GM21447 (cell line): Measurements from ENCODE around the gene JAK1.
"Not testable (repeated sequence)": the region's sequence is repeated elsewhere in the genome, so short reads cannot be mapped to it uniquely, and the experiment has no call there.

Experiments used
- ATAC-seq: cut with Tn5 transposase; IDR thresholded peaks from one replicate; pipeline ENCODE4 v1.9.1; 2021; ENCODE audit not compliant: unreplicated experiment

The JAK1 gene

GRCh38 chr1:64950284-64950809, 16.0 kb downstream of the JAK1 start:
- ATAC-seq, result no peak

DNA sequence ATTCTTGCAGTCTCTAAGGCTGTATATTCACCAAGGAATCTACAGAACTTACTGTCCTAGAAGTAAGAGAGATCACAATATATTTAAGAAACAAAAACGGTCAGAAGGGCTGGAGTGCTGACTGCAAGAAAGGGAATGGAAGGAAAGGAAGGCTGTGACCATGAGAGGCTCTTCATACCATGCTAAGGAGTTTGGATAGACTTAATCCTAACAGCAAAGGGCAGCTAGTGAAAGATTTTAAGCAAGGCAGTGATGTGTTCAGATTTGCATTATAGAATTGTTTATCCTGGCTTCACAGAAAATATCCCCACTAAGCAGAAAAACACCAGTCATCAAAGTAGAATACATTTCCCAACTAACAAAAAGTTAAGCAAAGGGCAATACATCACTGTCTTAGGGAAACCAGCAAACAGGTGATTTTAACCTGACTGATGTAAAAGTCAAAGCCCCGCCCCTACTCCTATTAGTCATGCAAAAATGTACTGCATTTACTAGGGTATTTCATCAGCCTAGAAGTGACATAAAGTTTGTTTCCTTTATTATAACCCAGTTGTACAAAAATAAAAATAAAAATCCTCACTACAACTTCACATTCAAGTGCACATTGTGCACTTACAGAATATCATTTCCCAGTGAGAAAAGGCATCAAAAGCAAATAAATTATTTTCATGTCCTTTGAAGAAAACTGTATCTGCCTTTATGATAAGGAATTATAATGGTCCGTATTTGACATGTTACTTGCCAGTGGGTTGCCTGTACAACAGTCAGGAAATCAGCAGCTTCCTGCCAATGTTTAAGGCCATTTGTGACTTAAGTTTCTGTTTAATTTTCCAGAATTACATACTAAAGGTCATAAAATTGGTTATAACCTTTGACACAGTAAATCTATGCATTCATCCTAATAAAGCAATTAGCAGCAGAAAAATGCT, 17.2 kb downstream of the JAK1 start:
- ATAC-seq, result no peak

- ATAC-seq, result no peak
These were observed 18.1 kb downstream of the JAK1 start for GRCh38 chr1:64948216-64948615.

DNA sequence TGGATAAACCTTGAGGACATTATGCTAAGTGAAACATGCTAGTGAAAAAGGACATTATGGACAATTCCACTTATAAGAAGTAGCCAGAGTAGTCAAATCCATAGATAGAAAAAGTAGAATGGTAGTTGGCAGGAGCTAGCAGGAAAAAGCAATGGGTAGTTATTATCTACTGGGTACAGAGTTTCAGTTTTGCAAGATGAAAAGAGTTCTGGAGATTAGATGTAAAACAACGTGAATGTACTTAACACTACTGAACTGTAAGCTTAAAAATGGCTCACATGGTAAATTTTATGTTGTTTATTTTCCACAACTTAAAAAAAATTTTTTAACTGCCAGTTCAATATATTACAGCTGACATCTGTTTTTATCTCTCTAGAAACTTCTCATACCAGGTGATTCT, 19.4 kb downstream of the JAK1 start:
- ATAC-seq, result no peak

- no peak for ATAC-seq
These were observed 21.4 kb downstream of the JAK1 start for GRCh38 chr1:64944913-64945312.

DNA sequence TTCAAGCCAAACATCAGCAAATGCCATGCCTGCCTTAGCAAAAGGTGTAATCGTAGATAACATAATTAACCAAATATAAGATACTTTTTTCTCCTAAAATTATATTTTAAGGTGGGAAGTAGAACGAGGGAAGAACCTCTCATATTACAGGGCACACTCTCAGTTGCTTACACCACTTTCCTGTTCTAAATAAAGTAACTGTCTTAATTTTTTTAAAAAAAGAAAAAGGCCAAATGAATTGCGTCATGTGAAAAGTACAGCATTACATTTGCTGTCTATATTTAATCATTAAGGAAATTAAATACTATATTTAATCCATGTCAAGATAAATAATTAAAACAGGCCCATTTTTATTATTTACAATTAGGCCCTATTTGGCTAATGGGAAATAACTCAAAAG, 23.7 kb downstream of the JAK1 start:
- ATAC-seq, result no peak

DNA sequence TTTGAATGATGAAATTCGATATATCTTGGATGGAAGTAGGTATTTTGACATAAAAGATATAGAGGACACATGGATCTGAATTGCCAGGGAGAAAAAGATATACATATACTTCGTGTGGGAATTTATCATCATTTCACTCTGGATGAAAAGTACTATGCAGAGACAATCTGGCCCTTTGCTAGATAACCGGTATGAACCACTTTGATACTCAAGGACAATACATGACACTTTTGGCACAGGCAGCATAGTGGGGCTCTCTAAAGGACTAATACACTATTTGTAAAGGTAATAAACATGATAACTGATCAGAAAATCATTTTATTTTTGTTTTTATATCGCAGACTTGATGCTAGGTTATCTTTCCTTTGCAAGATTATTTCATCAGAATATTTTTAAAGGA, 24.2 kb downstream of the JAK1 start:
- no peak for ATAC-seq

DNA sequence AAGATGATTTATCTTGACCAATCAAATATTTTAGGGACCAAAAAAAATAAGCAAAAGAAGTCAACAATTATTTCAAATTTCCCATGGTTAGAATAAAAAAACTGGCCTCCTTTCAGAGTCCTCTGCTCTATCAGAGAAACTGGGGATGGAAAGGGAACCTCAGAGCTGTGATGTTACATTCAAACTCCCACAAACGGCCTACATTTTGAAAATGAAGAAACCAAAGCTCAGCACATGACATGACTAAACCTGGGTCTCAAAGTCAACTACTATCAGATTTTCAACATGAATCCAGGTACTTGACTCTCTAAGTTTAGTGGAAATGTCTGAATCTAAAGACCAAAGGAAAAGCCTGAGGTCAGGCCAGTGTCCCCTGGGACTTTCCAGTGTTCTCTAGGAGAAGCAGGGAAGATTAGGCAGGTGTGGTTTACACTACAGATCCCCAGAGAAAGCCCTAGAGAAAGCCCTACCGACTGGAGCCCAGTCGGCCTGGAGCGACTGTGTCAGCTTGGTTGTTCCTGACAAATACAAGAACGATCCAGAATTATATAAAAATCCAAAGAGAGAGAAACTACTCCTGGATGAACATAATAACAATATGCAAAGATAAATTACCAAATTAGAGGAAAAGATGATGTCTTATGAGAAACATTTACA, 24.8 kb downstream of the JAK1 start:
- no peak for ATAC-seq

DNA sequence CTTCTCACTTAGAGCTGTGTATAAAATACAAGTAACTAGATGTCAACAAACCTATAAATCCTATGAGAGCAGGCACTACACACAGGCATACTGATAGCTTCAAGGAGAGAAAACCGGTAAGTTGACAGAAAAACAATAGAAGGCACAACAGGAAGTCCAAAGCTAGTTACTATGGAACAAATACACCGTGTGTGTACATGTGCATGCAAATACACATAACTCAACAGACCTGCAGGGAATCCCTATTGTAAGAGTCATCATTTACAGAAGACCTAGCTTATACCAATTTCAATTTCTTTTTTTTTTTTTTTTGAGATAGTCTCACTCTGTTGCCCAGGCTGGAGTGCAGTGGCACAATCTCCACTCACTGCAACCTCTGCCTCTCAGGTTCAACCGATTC, 26.3 kb downstream of the JAK1 start:
- ATAC-seq, result no peak

DNA sequence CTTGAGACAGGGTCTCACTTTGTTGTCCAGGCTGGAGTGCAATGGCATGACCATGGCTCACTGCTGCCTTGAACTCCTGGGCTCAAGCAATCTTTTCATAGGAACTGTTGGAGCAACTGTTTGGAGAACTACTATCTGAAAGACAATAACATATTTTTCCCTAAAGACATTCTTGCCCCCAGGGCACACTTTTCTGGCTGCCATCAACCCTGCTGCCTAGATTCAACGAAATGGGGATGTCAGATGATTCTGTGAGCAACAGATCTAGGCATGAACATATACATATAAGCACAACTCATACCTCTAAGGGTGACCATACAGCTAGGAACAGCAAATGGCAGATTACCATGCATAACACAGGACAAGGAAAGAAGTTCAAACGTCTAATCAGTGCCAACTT, 27.4 kb downstream of the JAK1 start:
- ATAC-seq, result no peak

DNA sequence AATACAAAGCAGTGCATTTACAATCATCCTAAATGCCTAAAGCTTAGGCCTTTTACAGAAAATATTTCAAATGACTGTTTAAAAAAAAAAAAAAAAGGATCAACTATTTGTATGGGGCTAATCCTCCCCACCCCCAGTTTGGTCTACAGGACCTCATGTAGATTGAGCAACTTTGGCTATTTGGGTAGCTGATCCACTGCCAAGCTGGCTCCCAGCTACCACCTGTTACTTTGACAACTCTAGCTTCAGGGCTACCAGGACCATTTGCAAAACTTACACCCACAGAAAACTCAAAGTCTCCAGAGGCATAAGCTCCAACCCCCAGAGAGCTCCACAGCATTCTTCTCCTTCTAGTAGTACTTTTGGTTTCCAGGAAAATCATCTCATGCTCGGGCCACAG, 29.4 kb downstream of the JAK1 start:
- no peak for ATAC-seq

GRCh38 chr1:64935551-64936155, 30.7 kb downstream of the JAK1 start:
- ATAC-seq, result no peak

DNA sequence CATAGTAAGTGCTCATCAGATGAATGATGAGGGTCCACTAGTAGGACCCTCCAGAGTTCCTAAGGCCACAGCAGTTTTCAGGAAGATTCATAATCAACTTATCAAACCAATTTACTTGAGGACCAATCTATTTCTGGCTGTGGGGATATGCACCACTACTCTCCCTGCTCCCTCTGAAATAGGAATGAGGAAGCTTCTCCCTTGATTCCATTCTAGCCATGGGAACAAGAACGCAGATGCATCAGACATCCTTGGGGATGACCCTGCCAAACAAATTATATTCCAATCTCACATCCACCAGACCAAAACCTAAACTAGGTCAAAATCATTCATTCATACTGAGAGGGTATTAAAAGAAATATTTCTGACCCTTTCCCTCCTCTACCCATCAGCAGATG, 31.5 kb downstream of the JAK1 start:
- no peak for ATAC-seq

- no peak for ATAC-seq
These were observed 32.1 kb downstream of the JAK1 start for GRCh38 chr1:64934115-64934877.

DNA sequence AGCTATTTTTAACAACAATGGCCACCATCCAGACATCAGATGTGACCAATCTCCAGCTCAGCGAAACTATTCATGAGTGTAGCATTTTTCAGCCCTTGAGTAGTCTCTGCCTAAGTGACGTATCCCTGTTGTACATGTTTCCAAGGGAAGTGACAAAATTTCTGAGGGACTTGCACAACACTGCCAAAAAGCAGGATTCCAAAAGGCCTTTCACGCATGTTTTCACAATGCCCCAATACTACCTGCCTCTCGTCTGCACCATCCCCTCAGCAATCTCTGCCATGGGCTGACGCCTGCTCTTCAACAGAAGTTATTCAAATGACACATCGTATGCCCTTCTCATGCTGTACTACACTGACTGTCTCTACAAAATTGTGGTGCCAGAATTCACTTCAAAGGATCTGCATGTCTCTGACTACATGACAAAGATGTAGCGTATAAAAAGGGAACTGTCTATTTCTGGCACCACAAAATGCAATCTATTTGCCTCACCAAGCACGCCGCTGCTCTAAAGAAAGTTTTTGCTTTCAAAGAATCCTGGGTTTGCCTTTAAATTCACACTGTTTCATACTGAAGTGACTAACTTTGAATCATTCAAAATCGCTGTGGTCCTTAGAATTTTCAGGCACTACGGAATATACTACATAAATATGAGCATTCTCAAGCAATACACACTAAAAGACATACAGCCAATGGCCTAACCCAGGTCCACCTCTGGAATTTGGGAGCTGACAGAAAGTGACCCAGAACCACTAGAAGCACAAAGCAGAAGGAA, 32.9 kb downstream of the JAK1 start:
- ATAC-seq, result no peak

DNA sequence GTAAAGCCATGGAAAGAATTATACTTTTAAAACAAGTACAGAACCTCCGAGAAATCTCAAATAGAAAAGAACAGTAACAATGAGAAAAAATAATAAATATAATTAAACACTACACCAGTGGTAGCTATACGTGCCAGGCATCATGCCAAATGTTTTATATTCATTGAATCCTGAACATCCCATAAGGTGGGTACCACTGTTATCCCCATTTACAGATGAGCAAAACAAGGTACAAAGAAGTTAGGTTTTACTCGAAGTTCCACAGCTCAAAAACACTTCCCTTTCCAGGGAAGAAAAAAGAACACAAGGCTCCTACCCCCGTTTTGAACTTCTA, 33.4 kb downstream of the JAK1 start:
- ATAC-seq, result no peak

GRCh38 chr1:64930640-64931039, 35.7 kb downstream of the JAK1 start:
- ATAC-seq, result not testable (repeated sequence)

GRCh38 chr1:64929221-64929620, 37.1 kb downstream of the JAK1 start:
- ATAC-seq, result no peak

DNA sequence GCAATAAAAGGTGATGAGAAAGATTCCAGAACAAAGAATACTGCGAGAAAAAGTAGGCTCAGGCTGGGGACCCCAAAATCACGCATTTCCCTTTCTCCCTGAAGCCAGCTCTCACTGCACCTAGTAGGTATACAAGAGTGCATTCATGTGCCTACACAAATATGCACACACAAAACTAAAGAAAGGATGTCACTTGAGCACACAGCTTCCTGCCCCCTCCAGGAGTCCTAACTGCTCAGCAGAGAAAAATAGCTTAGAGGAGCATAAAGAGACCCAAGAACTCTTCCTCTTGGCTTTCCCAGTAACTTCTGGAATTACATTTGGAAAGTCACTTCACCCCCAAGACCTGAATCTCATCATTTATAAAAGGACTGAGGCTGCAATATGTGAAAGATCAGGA, 38.0 kb downstream of the JAK1 start:
- ATAC-seq, result no peak

DNA sequence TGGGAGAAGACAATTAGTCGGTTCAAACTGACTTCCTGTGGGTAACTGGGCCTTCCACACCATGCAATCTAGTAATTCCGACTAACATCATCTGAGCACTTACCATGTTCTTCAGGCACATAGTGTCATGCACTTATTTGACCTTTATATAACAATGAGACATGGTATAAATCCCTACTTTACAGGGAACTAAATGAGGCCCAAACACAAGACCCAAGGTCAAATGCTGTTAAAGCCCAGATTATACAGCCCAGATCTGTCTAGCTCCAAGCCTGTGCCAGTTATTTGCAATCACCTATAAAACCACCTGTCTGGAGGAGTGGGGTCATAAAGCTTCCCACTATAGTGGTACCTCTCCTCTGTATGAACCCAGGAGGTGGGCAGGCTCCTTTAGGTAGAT, 40.8 kb downstream of the JAK1 start:
- ATAC-seq, result no peak
